H1 (cell line): ENCODE data around the gene CCDC7. TPM values are rescaled to one million over a fixed set of nuclear protein-coding genes. Genes with fewer than 3 reads are reported as not detected.

Experiments
- CTCF ChIA-PET: fragments of 300-600 bp; sonication (Branson Sonifier 250); formaldehyde crosslinking; loops from one replicate; lab custom pipeline; 2021; ENCODE audit not compliant: partially characterized antibody; lab: Charles Lee
- POLR2A ChIA-PET: fragments of 300-600 bp; sonication (Branson Sonifier 250); formaldehyde crosslinking; loops from one replicate; lab custom pipeline; 2021; ENCODE audit warnings: inconsistent platforms; ENCODE audit not compliant: partially characterized antibody; lab: Charles Lee
- DNase-seq, 2 experiments: peaks; one replicate each; pipeline versions ENCODE4 v3.0.0 to v3.0.0-alpha.2; 2010 to 2022; ENCODE audit warnings: low spot score in 2 of 2, low read depth in 1 of 2, mixed read lengths in 1 of 2
- FAIRE-seq: peaks from 2 replicates; lab custom pipeline; 2011; peaks lifted over from hg19 to GRCh38; lab: Jason Lieb, UNC
- H2AFZ ChIP-seq: 2 replicates; pipeline ENCODE4 v1.8.1; 2012; ENCODE audit warnings: low read length, inconsistent platforms
- H2AK5ac ChIP-seq: 2 replicates; pipeline ENCODE4 v1.6.1; 2013; ENCODE audit warnings: low read depth, low read length
- H2BK120ac ChIP-seq: replicated peaks from 2 replicates; pipeline ENCODE3; 2013; ENCODE audit warnings: low read depth, low read length, inconsistent platforms
- H2BK12ac ChIP-seq: 2 replicates; pipeline ENCODE4 v1.6.1; 2013; ENCODE audit warnings: low read depth, low read length
- H2BK15ac ChIP-seq: 2 replicates; pipeline ENCODE4 v1.6.1; 2013; ENCODE audit warnings: low read length
- H2BK20ac ChIP-seq: 2 replicates; pipeline ENCODE4 v1.6.1; 2013; ENCODE audit warnings: low read length
- H2BK5ac ChIP-seq: 2 replicates; pipeline ENCODE4 v1.6.1; 2013; ENCODE audit warnings: low read depth, low read length
- H3K14ac ChIP-seq: 2 replicates; pipeline ENCODE4 v1.6.1; 2013; ENCODE audit warnings: inconsistent platforms; ENCODE audit not compliant: insufficient read length
- H3K18ac ChIP-seq: 2 replicates; pipeline ENCODE4 v1.6.1; 2013; ENCODE audit warnings: low read length; ENCODE audit errors: extremely low read depth
- H3K23ac ChIP-seq: 2 replicates; pipeline ENCODE4 v1.6.1; 2013; ENCODE audit warnings: inconsistent platforms; ENCODE audit not compliant: insufficient read length
- H3K23me2 ChIP-seq: 2 replicates; pipeline ENCODE4 v1.6.1; 2013; ENCODE audit warnings: low read depth, low read length
- H3K27ac ChIP-seq: 2 replicates; pipeline ENCODE4 v1.6.1; 2011; ENCODE audit warnings: low read depth, low read length, inconsistent platforms
- H3K27me3 ChIP-seq, 4 experiments: replicated peaks in 1 of 4; 1 replicate in 1 of 4; 2 replicates in 3 of 4; pipeline versions ENCODE4 v1.6.1 to v1.8.1; 2011 to 2013; ENCODE audit warnings: low read length in 3 of 4, mild to moderate bottlenecking in 3 of 4, inconsistent platforms in 2 of 4, mixed read lengths in 2 of 4, moderate library complexity in 1 of 4; ENCODE audit not compliant: control insufficient read depth in 3 of 4, insufficient read depth in 3 of 4; ENCODE audit errors: extremely low read depth in 1 of 4
- H3K36me3 ChIP-seq, 4 experiments: 2 replicates each; pipeline versions ENCODE4 v1.6.1 to v1.8.1; 2011 to 2013; ENCODE audit warnings: mild to moderate bottlenecking in 4 of 4, low read length in 3 of 4, moderate library complexity in 2 of 4, control low read depth in 1 of 4, inconsistent platforms in 1 of 4; ENCODE audit not compliant: insufficient read depth in 4 of 4, control insufficient read depth in 2 of 4
- H3K4ac ChIP-seq: replicated peaks from 2 replicates; pipeline ENCODE3; 2013; ENCODE audit warnings: low read length, low read depth, mixed read lengths, inconsistent platforms; ENCODE audit not compliant: insufficient read length
- H3K4me1 ChIP-seq, 4 experiments: replicated peaks in 1 of 4; 1 replicate in 1 of 4; 2 replicates in 3 of 4; pipeline versions ENCODE4 v1.6.1 to v1.8.1; 2011 to 2013; ENCODE audit warnings: low read length in 3 of 4, inconsistent platforms in 2 of 4, mixed read lengths in 1 of 4; ENCODE audit not compliant: insufficient read depth in 4 of 4, control insufficient read depth in 3 of 4
- H3K4me2 ChIP-seq, 2 experiments: 2 replicates each; pipeline versions ENCODE4 v1.6.1 to v1.8.1; 2011 to 2013; ENCODE audit warnings: low read depth in 2 of 2, low read length in 2 of 2, control low read depth in 1 of 2, inconsistent platforms in 1 of 2, mild to moderate bottlenecking in 1 of 2; ENCODE audit not compliant: insufficient read depth in 1 of 2
- H3K4me3 ChIP-seq, 4 experiments: fragments of 200-600, 300-600 bp in 1 of 4; sonication (generic), shearing (Covaris generic), sonication (Bioruptor Twin) in 1 of 4; 2 replicates each; pipeline versions ENCODE4 v1.5.1 to v1.8.1; 2011 to 2016; ENCODE audit warnings: low read length in 4 of 4, low read depth in 3 of 4, control low read depth in 2 of 4, inconsistent platforms in 2 of 4, mild to moderate bottlenecking in 2 of 4, mixed read lengths in 1 of 4, moderate library complexity in 1 of 4; ENCODE audit not compliant: insufficient read depth in 2 of 4; ENCODE audit errors: extremely low read depth in 1 of 4
- H3K56ac ChIP-seq: replicated peaks from 2 replicates; pipeline ENCODE3; 2013; ENCODE audit warnings: low read depth, mild to moderate bottlenecking, mixed read lengths, low read length, inconsistent platforms; ENCODE audit not compliant: insufficient read length
- H3K79me1 ChIP-seq: 2 replicates; pipeline ENCODE4 v1.6.1; 2013; ENCODE audit warnings: low read depth, low read length, control low read depth
- H3K79me2 ChIP-seq, 2 experiments: 2 replicates each; pipeline versions ENCODE4 v1.6.1 to v1.8.1; 2012 to 2013; ENCODE audit warnings: low read length in 2 of 2, mild to moderate bottlenecking in 2 of 2, inconsistent platforms in 1 of 2; ENCODE audit not compliant: insufficient read depth in 2 of 2, control insufficient read depth in 1 of 2
- H3K9ac ChIP-seq, 4 experiments: replicated peaks in 1 of 4; 1 replicate in 1 of 4; 2 replicates in 3 of 4; pipeline versions ENCODE4 v1.6.1 to v1.8.1; 2011 to 2013; ENCODE audit warnings: low read depth in 3 of 4, low read length in 3 of 4, control low read depth in 2 of 4, mild to moderate bottlenecking in 2 of 4, moderate library complexity in 2 of 4, inconsistent platforms in 1 of 4; ENCODE audit errors: extremely low read depth in 1 of 4
- H3K9me3 ChIP-seq, 2 experiments: 2 replicates each; pipeline versions ENCODE4 v1.6.1 to v1.8.1; 2012 to 2013; ENCODE audit warnings: mild to moderate bottlenecking in 2 of 2, moderate library complexity in 2 of 2, control low read depth in 1 of 2, inconsistent platforms in 1 of 2, low read depth in 1 of 2, low read length in 1 of 2, mixed read lengths in 1 of 2; ENCODE audit not compliant: insufficient read depth in 2 of 2
- H4K20me1 ChIP-seq, 2 experiments: replicated peaks in 1 of 2; 2 replicates each; pipeline versions ENCODE3 to v1.8.1; 2011 to 2013; ENCODE audit warnings: inconsistent platforms in 2 of 2, low read length in 2 of 2, mild to moderate bottlenecking in 1 of 2; ENCODE audit not compliant: insufficient read depth in 2 of 2, control insufficient read depth in 1 of 2
- H4K5ac ChIP-seq: 2 replicates; pipeline ENCODE4 v1.6.1; 2013; ENCODE audit warnings: low read length, low read depth, mixed read lengths, inconsistent platforms; ENCODE audit not compliant: insufficient read length
- H4K8ac ChIP-seq: 2 replicates; pipeline ENCODE4 v1.8.0; 2013; ENCODE audit warnings: mild to moderate bottlenecking, moderate library complexity, low read length, inconsistent platforms; ENCODE audit not compliant: insufficient read depth; ENCODE audit errors: extremely low read depth
- H4K91ac ChIP-seq: replicated peaks from 2 replicates; pipeline ENCODE3; 2013; ENCODE audit warnings: low read length, mixed read lengths, inconsistent platforms; ENCODE audit not compliant: insufficient read length
- RFX5 ChIP-seq: IDR thresholded peaks from 2 replicates; pipeline ENCODE4 v1.6.1; 2011; ENCODE audit warnings: low read depth, low read length, improper control_type of control experiment, borderline replicate concordance
- WGBS, 2 experiments: shearing (Covaris generic) in 1 of 2; methylation state at CpG; one replicate each; pipeline versions ENCODE4 v1.1.6 to v1.1.7; 2013 to 2015; ENCODE audit warnings: low lambda C conversion rate in 2 of 2, mixed read lengths in 2 of 2, inconsistent platforms in 1 of 2, low coverage in 1 of 2, missing lambda C conversion rate in 1 of 2; ENCODE audit not compliant: insufficient replicate concordance in 2 of 2, insufficient coverage in 1 of 2, insufficient read length in 1 of 2; ENCODE audit errors: extremely low coverage in 1 of 2, missing lambda C conversion rate in 1 of 2; 5-methylcytosine and 5-hydroxymethylcytosine counted together
- polyA plus RNA-seq, 7 experiments: library from polyadenylated mRNA; depleted of rRNA in 3 of 7; stranded (reverse) in 5 of 7; unstranded in 2 of 7; fragments of >200 nt in 5 of 7; fragments of 200-250 nt in 2 of 7; gene quantifications; 1 replicate in 5 of 7; 2 replicates in 1 of 7; 4 replicates in 1 of 7; pipeline versions ENCODE4 v1.2.1 to v1.2.3, GENCODE V29; 2011 to 2013; ENCODE audit warnings: missing spikeins in 2 of 7, mixed read lengths in 2 of 7
- total RNA-seq: library from RNA; stranded (reverse); fragmentation: NEBNext Ultra II Directional; extraction: Animal tissue kit (Norgen Biotek cat#: 25700); gene quantifications from 2 replicates; pipeline ENCODE4 v1.2.1, GENCODE V29; 2021

Gene CCDC7
- total and polyA plus RNA-seq, 2 of the 8 experiments (the other 6 are each of a cell fraction or from before 2014, with no cell fraction given), result 0.18 to 0.74 TPM

- no peaks in the 10 kb centered on the region for H3K79me1 ChIP-seq
- POLR2A ChIA-PET, result no interaction called here
- no peaks in the 10 kb centered on the region for H3K27me3 ChIP-seq
- H4K8ac ChIP-seq, result no peak overlapping the region
- FAIRE-seq (no peak), DNase-seq (no peak)
- H3K4me3 ChIP-seq, result no peak overlapping the region
- H3K79me2 ChIP-seq, result no peaks in the 10 kb centered on the region
- no peak overlapping the region for H2BK120ac ChIP-seq
- H3K4me1 ChIP-seq, result no peaks in the 10 kb centered on the region
- no peak overlapping the region for H3K18ac ChIP-seq
- no peak overlapping the region for H2BK15ac ChIP-seq
- H3K56ac ChIP-seq, result no peak overlapping the region
- WGBS, 2 experiments, result 96% methylated on average over 4 of the region's 4 CpGs; no CpG with 5 or more reads in 1 of the 2 experiments
- no peak overlapping the region for H2AK5ac ChIP-seq
- no peak overlapping the region for H2BK5ac ChIP-seq
- H3K36me3 ChIP-seq, result no peaks in the 10 kb centered on the region
- H4K20me1 ChIP-seq, result no peaks in the 10 kb centered on the region
- H3K4me2 ChIP-seq, result no peak overlapping the region
- no peaks in the 10 kb centered on the region for H3K9me3 ChIP-seq
- CTCF ChIA-PET, result interaction anchor here (0.6 kb wide), 1 partner anchor 9 kb away, joined by 3 read pairs; no protein-coding TSS in a partner anchor
- H3K23me2 ChIP-seq, result no peaks in the 10 kb centered on the region
- H3K23ac ChIP-seq, result no peak overlapping the region
- H3K4ac ChIP-seq, result no peak overlapping the region
- no peak overlapping the region for H2BK20ac ChIP-seq
- H3K27ac ChIP-seq, result no peak overlapping the region
- H4K91ac ChIP-seq, result no peak overlapping the region
- no peak overlapping the region for H3K14ac ChIP-seq
- H3K9ac ChIP-seq, result no peak overlapping the region
- H2BK12ac ChIP-seq, result no peak overlapping the region
- no peak overlapping the region for H2AFZ ChIP-seq
- no peak overlapping the region for H4K5ac ChIP-seq
- TF ChIP-seq RFX5, result no peak
Measured at GRCh38 chr10:32402499-32402898, 43.4 kb upstream of the CCDC7 start.
